Nephron progenitor cell (in vitro differentiated cells): ENCODE data around the gene ZFPM1.

Experiments
- DNase-seq: peaks from one replicate; pipeline ENCODE4 v3.0.0; 2021
- H3K27ac Mint-ChIP-seq: 2 replicates; pipeline ENCODE4 v1.8.0; 2021; ENCODE audit warnings: mild to moderate bottlenecking, moderate library complexity, mixed read lengths
- H3K27me3 Mint-ChIP-seq: 2 replicates; pipeline ENCODE4 v1.8.0; 2021; ENCODE audit warnings: mild to moderate bottlenecking, low read depth, mixed read lengths; ENCODE audit not compliant: poor library complexity
- H3K36me3 Mint-ChIP-seq: 2 replicates; pipeline ENCODE4 v1.8.0; 2021; ENCODE audit warnings: low read depth, mixed read lengths
- H3K4me1 Mint-ChIP-seq: 2 replicates; pipeline ENCODE4 v1.8.0; 2021; ENCODE audit warnings: mixed read lengths
- H3K4me3 Mint-ChIP-seq: 2 replicates; pipeline ENCODE4 v1.8.0; 2021; ENCODE audit warnings: mild to moderate bottlenecking, moderate library complexity, mixed read lengths
- H3K9me3 Mint-ChIP-seq: 2 replicates; pipeline ENCODE4 v1.8.0; 2021; ENCODE audit warnings: mild to moderate bottlenecking, moderate library complexity, mixed read lengths
- CTCF ChIP-seq: fragments of 200-600 bp; sonication (generic); IDR thresholded peaks from 2 replicates; pipeline ENCODE4 v1.5.0; 2021; ENCODE audit warnings: antibody characterized with exemption

ZFPM1 gene

GRCh38 chr16:88536971-88537751 is 84.1 kb downstream of the ZFPM1 start:
- no peak for TF ChIP-seq CTCF
- Mint-ChIP-seq H3K36me3 (peaks cover 4% of the 10 kb centered on the region), H3K4me3 (no peak overlapping the region), H3K9me3 (peaks cover 4% of the 10 kb centered on the region), H3K27ac (no peak overlapping the region), H3K27me3 (peaks cover 35% of the 10 kb centered on the region), H3K4me1 (peaks cover 11% of the 10 kb centered on the region)
- DNase-seq, result no peak

- Mint-ChIP-seq H3K4me3 (no peak overlapping the region), H3K27ac (no peak overlapping the region), H3K27me3 (peaks cover 37% of the 10 kb centered on the region), H3K36me3 (peaks cover 4% of the 10 kb centered on the region), H3K9me3 (peaks cover 11% of the 10 kb centered on the region), H3K4me1 (peaks cover 11% of the 10 kb centered on the region)
- DNase-seq, result no peak
- no peak for TF ChIP-seq CTCF
Measured at GRCh38 chr16:88537859-88538258, 84.8 kb downstream of the ZFPM1 start.

- H3K4me1 Mint-ChIP-seq, result peaks cover 11% of the 10 kb centered on the region
- peaks cover 40% of the 10 kb centered on the region for H3K27me3 Mint-ChIP-seq
- H3K4me3 Mint-ChIP-seq, result no peak overlapping the region
- peaks cover 18% of the 10 kb centered on the region for H3K9me3 Mint-ChIP-seq
- peaks cover 8% of the 10 kb centered on the region for H3K36me3 Mint-ChIP-seq
- DNase-seq, result no peak
- TF ChIP-seq CTCF, result no peak
- no peak overlapping the region for H3K27ac Mint-ChIP-seq
Measured at GRCh38 chr16:88538366-88539060, 85.4 kb downstream of the ZFPM1 start.

- Mint-ChIP-seq H3K36me3 (peaks cover 11% of the 10 kb centered on the region), H3K4me3 (no peak overlapping the region), H3K27ac (no peak overlapping the region), H3K9me3 (peaks cover 25% of the 10 kb centered on the region), H3K4me1 (peaks cover 11% of the 10 kb centered on the region), H3K27me3 (peaks cover 48% of the 10 kb centered on the region)
- TF ChIP-seq CTCF, result no peak
- no peak for DNase-seq
Measured at GRCh38 chr16:88539261-88539651, 86.2 kb downstream of the ZFPM1 start.

- no peak for DNase-seq
- Mint-ChIP-seq H3K27me3 (peaks cover 53% of the 10 kb centered on the region), H3K9me3 (peaks cover 28% of the 10 kb centered on the region), H3K27ac (no peak overlapping the region), H3K36me3 (peaks cover 11% of the 10 kb centered on the region), H3K4me3 (no peak overlapping the region), H3K4me1 (peaks cover 11% of the 10 kb centered on the region)
- no peak for TF ChIP-seq CTCF
Measured at GRCh38 chr16:88539652-88540345, 86.7 kb downstream of the ZFPM1 start.
